Activated CD8-positive, alpha-beta T cell treated with anti-CD3 and anti-CD28 coated beads for 36 hours (primary cell): ENCODE results near the gene SCGB1A1. TPM values are rescaled to one million over a fixed set of nuclear protein-coding genes. Genes with fewer than 3 reads are reported as not detected.

Experiments used
- ATAC-seq: fragments of 200-7000 bp; cut with Tn5 transposase; one replicate; pipeline ENCODE4 v1.10.0; 2021; ENCODE audit warnings: mild to moderate bottlenecking, moderate library complexity
- CTCF ChIA-PET: fragments of 350-600 bp; sonication (Branson Sonifier 250); formaldehyde crosslinking; loops from one replicate; lab custom pipeline; 2021; ENCODE audit warnings: antibody characterized with exemption; lab: Charles Lee
- POLR2A ChIA-PET: fragments of 350-600 bp; sonication (Branson Sonifier 250); formaldehyde crosslinking; loops from one replicate; lab custom pipeline; 2021; ENCODE audit warnings: antibody characterized with exemption; lab: Charles Lee
- DNase-seq: peaks from one replicate; pipeline ENCODE4 v3.0.0-alpha.2; 2020
- H3K27ac Mint-ChIP-seq: one replicate; pipeline ENCODE4 v1.8.0; 2021; ENCODE audit warnings: mild to moderate bottlenecking, mixed read lengths
- H3K27me3 Mint-ChIP-seq: one replicate; pipeline ENCODE4 v1.8.0; 2021; ENCODE audit warnings: mixed read lengths
- H3K36me3 Mint-ChIP-seq: one replicate; pipeline ENCODE4 v1.8.0; 2021; ENCODE audit warnings: low read depth, mixed read lengths
- H3K4me1 Mint-ChIP-seq: one replicate; pipeline ENCODE4 v1.8.0; 2021; ENCODE audit warnings: low read depth, mixed read lengths
- H3K4me3 Mint-ChIP-seq: one replicate; pipeline ENCODE4 v1.8.0; 2021; ENCODE audit warnings: mild to moderate bottlenecking, moderate library complexity, mixed read lengths
- H3K9me3 Mint-ChIP-seq: one replicate; pipeline ENCODE4 v1.8.0; 2021; ENCODE audit warnings: mixed read lengths
- intact Hi-C: fragments of 100-400 bp; cut with micrococcal nuclease; formaldehyde crosslinking; loops from one replicate; pipeline ENCODE4 v1.10.0; 2022
- total RNA-seq, 2 experiments: library from RNA; stranded (reverse); gene quantifications; one replicate each; pipeline ENCODE4 v1.2.3, GENCODE V29; 2021
- TF ChIP-seq, protein P1 (sequence below): fragments of 200-600 bp; IDR thresholded peaks from one replicate; pipeline ENCODE4 v1.8.0; 2022; ENCODE audit warnings: antibody characterized with exemption, mild to moderate bottlenecking

The SCGB1A1 gene
- total RNA-seq, 2 experiments from 2014 or later = not detected

DNA sequence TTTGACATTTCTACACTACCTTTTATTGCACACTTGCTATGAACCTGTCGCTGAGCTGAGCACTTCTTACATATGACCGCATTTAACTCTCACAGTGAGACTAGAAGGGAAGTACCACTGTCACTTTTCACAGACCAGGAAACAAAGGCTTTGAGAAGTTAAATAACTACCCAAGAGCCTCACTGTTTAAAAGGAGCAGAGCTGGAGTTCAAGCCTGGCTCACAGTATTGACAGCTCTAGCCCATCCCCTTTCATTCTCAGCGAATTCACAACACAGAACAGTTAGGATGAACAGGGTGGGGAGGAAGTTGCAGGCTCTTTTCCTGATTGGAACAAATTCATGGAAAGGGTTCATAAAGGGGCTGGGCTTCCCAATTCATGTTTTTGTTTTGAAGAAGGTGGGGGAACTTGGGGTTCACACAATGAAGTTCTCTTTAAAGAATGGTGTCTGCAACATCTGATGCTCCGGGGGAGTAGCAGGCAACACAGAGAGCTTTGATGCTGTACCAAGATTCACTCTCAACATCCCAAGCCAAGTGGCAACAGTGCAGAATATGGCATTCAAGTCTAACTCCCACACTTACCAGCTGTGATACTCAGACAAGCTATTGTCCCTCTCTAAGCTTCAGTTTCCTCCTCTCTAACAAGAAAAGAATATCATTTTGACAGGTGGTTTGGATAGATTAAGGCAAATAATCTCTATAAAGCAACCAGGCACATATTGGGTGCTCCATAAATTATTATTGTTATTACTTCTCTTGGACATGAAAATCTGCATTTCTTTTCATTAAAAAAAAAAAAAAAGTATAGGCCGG, 17.2 kb downstream of the SCGB1A1 start:
- no peak overlapping the region for H3K4me3 Mint-ChIP-seq
- ATAC-seq = peak; percentile 56

DNA sequence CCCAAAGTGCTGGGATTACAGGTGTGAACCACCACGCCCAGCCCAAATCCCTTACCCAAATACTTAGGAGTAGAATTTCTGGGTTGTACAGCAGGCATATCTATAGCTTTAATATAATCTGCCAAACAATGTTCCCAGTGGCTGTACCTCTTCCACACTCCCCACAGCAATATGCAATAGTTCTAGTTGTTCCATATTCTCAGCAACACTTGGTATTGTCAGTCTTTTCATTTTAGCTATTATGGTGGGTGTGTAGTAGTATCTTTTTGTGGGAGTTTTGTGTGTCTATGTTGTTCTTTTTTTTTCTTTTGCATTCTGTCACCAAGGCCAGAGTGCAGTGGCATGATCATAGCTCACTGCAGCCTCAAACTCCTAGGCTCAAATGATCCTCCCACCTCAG, 18.8 kb downstream of the SCGB1A1 start:
- no peak overlapping the region for H3K4me3 Mint-ChIP-seq
- ChIA-PET CTCF (interaction anchor here (1.0 to 1.7 kb wide), 5 partner anchors 11 to 106 kb away, joined by 3 to 7 read pairs (median 5); no protein-coding TSS in a partner anchor), POLR2A (interaction anchor here (0.8 to 1.2 kb wide), 2 partner anchors 9 to 13 kb away, joined by 3 to 4 read pairs; no protein-coding TSS in a partner anchor)
- no peak overlapping the region for H3K27ac Mint-ChIP-seq
- no peak for DNase-seq
- H3K27me3 Mint-ChIP-seq = no peaks in the 10 kb centered on the region
- TF ChIP-seq, protein P1, sequence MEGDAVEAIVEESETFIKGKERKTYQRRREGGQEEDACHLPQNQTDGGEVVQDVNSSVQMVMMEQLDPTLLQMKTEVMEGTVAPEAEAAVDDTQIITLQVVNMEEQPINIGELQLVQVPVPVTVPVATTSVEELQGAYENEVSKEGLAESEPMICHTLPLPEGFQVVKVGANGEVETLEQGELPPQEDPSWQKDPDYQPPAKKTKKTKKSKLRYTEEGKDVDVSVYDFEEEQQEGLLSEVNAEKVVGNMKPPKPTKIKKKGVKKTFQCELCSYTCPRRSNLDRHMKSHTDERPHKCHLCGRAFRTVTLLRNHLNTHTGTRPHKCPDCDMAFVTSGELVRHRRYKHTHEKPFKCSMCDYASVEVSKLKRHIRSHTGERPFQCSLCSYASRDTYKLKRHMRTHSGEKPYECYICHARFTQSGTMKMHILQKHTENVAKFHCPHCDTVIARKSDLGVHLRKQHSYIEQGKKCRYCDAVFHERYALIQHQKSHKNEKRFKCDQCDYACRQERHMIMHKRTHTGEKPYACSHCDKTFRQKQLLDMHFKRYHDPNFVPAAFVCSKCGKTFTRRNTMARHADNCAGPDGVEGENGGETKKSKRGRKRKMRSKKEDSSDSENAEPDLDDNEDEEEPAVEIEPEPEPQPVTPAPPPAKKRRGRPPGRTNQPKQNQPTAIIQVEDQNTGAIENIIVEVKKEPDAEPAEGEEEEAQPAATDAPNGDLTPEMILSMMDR = no peak
- no peaks in the 10 kb centered on the region for H3K36me3 Mint-ChIP-seq
- H3K4me1 Mint-ChIP-seq = peaks cover 16% of the 10 kb centered on the region
- no peaks in the 10 kb centered on the region for H3K9me3 Mint-ChIP-seq
- no peak for ATAC-seq
- intact Hi-C loops = no loop called here

More for the DNA sequence above, 17.2 kb downstream of the SCGB1A1 start:
- Mint-ChIP-seq H3K9me3 (no peaks in the 10 kb centered on the region), H3K4me1 (peaks cover 23% of the 10 kb centered on the region), H3K27me3 (peaks cover 2% of the 10 kb centered on the region), H3K27ac (no peak overlapping the region), H3K36me3 (no peaks in the 10 kb centered on the region)
- ChIA-PET POLR2A (interaction anchor here (0.7 kb wide), 1 partner anchor 11 kb away, joined by 3 read pairs; no protein-coding TSS in a partner anchor), CTCF (interaction anchor here (0.9 to 1.6 kb wide), 3 partner anchors 11 to 125 kb away, joined by 4 to 13 read pairs (median 4); no protein-coding TSS in a partner anchor)
- intact Hi-C loops = no loop called here
- DNase-seq = no peak
- TF ChIP-seq, protein P1 = no peak

DNA sequence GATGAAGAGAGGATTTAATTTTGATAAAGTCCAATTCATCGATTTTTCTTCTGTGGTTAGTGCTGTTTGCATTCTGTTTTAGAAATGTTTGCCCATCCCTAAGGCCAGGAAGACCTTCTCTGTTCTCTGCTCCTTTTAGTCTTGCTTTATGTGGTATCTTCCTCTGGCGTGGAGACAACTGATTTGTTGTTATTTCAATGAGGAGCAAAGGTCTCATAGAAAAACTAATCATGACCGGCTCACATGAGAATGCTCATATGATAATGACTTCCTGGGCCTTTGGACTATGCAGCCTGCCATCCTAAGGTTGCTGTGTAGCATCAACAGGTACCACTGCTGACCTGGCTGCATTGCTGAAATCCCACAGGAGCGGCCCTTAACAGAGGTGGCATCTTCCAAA, 19.8 kb downstream of the SCGB1A1 start:
- H3K27ac Mint-ChIP-seq = no peak overlapping the region

DNA sequence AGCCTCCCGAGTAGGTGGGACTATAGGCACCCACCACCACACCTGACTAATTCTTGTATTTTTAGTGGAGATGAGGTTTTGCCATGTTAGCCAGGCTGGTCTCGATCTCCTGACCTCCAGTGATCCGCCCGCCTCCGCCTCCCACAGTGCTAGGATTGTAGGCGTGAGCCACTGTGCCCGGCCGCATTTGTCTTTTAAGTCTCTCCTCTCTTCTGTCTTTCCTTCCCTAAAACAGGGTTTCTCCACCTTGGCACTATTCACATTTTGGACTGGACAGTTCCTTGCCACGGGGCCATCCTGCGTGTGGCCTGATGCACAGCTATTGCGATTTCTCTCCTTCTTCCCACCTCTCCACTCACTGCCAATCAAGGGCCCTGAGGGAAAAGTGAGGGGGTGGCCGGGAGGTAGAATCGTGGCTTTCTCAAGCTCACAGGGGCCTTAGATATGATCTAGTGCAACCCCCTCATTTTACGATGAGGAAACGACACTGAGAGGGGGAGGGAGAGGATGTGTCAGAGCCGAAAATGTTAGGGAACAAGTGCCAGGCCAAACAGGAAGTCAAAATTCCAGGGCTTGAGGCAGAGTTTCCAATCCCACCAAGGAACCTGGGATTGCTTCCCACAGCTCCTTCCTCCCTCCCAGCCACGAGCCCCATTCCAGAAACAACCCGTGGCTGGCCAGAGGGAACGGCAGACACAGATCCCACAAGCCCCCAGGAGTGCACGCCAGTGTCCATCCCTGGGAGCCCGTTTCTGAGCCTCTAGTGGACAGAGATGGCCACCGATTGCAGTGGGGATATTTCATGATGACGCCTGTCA, 21.2 kb downstream of the SCGB1A1 start:
- no peak for DNase-seq
- H3K9me3 Mint-ChIP-seq = no peaks in the 10 kb centered on the region
- intact Hi-C loops = no loop called here
- TF ChIP-seq, protein P1 = no peak
- no peaks in the 10 kb centered on the region for H3K36me3 Mint-ChIP-seq
- POLR2A ChIA-PET = no interaction called here
- H3K27ac Mint-ChIP-seq = no peak overlapping the region
- H3K4me1 Mint-ChIP-seq = peaks cover 9% of the 10 kb centered on the region
- H3K27me3 Mint-ChIP-seq = peaks cover 5% of the 10 kb centered on the region
- no peak for ATAC-seq
- H3K4me3 Mint-ChIP-seq = no peak overlapping the region
- CTCF ChIA-PET = no interaction called here

More for the DNA sequence above, 19.8 kb downstream of the SCGB1A1 start:
- TF ChIP-seq, protein P1 = no peak
- peaks cover 14% of the 10 kb centered on the region for H3K4me1 Mint-ChIP-seq
- DNase-seq (no peak), ATAC-seq (no peak)
- H3K36me3 Mint-ChIP-seq = no peaks in the 10 kb centered on the region
- ChIA-PET CTCF (no interaction called here), POLR2A (no interaction called here)
- H3K9me3 Mint-ChIP-seq = no peaks in the 10 kb centered on the region
- intact Hi-C loops = no loop called here
- no peak overlapping the region for H3K4me3 Mint-ChIP-seq
- peaks cover 1% of the 10 kb centered on the region for H3K27me3 Mint-ChIP-seq
